GM20000 (cell line): Measurements from ENCODE around the gene DCAF11.

ENCODE experiments used
- DNase-seq: peaks from one replicate; pipeline ENCODE4 v3.0.0; 2012; ENCODE audit warnings: low spot score
- TF ChIP-seq, protein P1 (sequence below): IDR thresholded peaks from 2 replicates; pipeline ENCODE4 v1.5.1; 2012; ENCODE audit warnings: mild to moderate bottlenecking, control low read depth; ENCODE audit errors: extremely low read depth, missing control alignments

The DCAF11 gene

DNA sequence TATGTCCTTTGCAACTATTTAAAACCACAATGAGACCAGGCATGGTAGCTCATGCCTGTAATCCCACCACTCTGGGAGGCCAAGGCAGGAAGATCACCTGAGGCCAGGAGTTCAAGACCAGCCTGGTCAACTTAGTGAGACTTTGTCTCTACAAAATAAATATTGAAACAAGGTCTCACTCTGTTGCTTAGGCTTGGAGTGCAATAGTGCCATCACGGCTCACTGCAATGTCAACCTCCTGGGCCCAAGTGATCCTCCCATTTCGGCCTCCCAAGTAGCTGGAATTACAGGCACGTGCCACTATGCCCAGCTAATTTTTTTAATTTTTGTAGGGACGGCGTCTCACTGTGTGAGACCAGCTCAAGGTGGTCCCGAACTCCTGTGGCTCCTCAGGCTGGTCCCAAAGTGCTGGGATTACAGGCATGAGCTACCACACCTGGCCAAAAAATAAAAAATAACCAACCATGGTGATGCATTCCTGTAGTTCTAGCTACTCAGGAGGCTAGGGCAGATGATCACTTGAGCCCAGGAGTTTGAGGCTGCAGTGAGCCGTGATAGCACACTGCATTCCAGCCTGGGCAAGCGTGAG lies 14.9 kb downstream of the DCAF11 start:
- TF ChIP-seq, protein P1, sequence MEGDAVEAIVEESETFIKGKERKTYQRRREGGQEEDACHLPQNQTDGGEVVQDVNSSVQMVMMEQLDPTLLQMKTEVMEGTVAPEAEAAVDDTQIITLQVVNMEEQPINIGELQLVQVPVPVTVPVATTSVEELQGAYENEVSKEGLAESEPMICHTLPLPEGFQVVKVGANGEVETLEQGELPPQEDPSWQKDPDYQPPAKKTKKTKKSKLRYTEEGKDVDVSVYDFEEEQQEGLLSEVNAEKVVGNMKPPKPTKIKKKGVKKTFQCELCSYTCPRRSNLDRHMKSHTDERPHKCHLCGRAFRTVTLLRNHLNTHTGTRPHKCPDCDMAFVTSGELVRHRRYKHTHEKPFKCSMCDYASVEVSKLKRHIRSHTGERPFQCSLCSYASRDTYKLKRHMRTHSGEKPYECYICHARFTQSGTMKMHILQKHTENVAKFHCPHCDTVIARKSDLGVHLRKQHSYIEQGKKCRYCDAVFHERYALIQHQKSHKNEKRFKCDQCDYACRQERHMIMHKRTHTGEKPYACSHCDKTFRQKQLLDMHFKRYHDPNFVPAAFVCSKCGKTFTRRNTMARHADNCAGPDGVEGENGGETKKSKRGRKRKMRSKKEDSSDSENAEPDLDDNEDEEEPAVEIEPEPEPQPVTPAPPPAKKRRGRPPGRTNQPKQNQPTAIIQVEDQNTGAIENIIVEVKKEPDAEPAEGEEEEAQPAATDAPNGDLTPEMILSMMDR, result no peak
- DNase-seq, result no peak

DNA sequence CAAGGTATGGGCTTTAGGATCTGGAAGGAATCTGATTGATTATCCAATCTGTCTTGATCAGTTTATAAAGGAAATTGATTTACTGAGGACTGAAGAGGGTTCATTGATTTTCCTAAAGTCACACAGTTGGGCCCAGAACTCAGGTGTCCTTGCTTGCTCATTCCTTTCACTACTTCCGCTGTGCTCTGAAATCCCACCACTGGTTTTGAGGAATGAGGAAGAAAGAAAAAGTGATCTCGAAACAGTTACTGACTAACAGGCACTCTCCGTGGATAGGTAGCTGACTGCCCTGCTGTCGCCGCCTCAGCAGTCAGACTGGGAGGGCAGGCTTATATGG lies 15.8 kb downstream of the DCAF11 start, which contains the start of gene FITM1:
Gene FITM1, plus strand, starts transcription at position 280 of the 337 bp plus-strand sequence. CDS start 905 bp downstream, outside the sequence.
- DNase-seq, result no peak
- TF ChIP-seq, protein P1, result no peak

DNA sequence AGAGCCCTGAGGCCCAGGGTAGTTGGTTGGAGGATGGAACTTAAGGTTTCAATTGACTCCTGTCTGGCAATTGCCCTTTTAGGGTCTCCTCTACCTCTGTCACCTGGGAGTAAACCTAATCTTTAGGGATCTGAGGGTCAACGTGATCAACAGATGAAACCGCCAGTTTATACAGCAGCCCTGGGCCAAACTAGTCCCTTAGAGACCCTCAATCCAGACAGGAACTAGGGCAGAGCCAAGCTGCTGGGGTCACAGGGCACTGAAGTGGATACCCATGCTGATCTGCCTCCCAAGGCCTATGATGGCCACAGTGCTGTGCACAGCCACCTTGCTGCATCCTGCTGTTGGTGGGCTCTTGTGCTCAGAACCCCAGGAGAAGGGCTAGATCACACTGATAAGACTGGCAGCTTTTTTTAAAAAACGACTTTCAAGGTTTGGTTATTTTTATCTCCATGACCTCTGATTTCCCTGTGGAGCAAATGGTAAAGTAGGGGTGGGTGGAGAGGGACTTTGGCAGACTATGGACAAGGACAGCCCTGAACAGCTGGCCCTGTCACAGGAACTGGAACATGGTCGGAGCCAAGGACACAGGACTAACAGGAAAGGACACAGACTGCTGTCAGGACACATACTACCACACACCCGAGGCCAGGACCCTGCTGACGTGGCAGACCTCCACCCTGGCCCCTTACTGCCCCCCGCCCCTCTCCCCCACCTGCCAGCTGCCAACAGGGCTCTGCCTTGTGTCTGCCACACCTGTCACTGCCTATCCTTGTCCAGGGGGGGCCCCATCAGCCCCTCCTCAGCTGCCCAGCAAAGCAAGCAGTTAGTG lies 16.4 kb downstream of the DCAF11 start:
- TF ChIP-seq, protein P1, result no peak

DNA sequence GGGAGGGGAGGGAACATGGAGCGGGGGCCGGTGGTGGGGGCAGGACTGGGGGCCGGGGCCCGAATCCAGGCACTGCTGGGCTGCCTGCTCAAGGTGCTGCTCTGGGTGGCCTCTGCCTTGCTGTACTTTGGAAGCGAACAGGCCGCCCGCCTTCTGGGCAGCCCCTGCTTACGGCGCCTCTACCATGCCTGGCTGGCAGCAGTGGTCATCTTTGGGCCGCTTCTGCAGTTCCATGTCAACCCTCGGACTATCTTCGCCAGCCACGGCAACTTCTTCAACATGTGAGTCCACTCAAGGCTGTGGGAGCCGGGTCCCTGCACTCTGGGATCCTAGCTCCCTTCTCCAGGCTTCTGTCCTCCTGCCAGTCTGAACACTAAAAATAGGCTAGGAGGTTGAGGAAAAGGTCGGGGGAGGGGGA lies 17.0 kb downstream of the DCAF11 start:
- no peak for DNase-seq
- TF ChIP-seq, protein P1, result no peak

More for the DNA sequence above, 16.4 kb downstream of the DCAF11 start:
- DNase-seq, result no peak

DNA sequence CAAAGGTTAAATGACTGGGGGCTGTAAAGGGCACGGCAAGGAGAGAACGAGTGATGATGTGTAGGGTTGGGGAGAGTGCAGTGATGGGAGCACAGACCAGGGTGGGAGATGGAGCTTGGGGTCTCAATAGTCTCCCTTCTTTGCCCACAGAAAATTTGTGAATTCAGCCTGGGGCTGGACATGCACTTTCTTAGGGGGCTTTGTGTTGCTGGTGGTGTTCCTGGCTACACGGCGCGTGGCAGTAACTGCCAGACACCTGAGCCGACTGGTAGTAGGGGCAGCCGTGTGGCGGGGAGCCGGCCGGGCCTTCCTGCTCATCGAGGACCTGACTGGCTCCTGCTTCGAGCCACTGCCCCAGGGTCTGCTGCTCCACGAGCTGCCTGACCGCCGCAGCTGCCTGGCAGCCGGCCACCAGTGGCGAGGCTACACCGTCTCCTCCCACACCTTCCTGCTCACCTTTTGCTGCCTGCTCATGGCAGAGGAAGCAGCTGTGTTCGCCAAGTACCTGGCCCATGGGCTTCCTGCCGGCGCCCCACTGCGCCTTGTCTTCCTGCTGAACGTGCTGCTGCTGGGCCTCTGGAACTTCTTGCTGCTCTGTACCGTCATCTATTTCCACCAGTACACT lies 17.6 kb downstream of the DCAF11 start:
- TF ChIP-seq, protein P1, result no peak
- DNase-seq, result no peak

DNA sequence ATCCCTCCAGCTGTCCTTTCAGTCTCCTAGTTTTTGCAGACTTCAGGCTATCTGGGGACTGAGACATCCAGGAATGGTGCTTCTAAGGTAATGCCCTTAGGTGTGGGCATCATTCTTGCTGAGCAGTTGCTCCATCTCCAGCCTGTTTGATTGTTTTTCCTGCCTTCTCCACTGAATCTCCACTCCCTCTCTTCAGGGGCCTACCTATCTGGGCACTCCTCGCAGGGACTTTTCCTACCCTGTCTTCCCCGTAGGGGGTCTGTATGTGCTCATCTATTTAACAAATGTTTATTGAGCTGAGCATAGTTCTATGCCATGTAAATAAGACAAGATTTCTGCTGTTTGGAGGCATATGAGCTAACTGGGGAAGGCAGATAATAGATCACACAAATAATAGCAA lies 18.4 kb downstream of the DCAF11 start:
- TF ChIP-seq, protein P1, result no peak
- DNase-seq, result no peak

DNA sequence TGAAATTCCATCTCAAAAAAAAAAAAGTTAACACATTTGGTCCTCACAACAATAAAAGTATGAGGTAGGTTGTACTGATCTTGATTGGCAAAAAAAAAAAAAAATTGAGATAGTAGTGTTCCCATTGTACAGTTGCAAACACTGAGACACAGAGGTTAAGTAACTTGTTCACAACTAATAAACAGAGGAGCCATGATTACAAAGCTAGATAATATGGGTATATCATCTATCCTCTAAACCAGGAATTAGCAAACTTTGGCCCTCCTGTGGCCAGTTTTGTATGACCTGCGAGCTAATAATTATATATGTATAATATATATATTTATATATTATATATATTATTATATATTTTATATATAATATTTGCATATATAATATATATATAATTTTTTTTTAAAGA lies 19.2 kb downstream of the DCAF11 start:
- no peak for DNase-seq
- TF ChIP-seq, protein P1, result no peak
